GM18873 (cell line): ENCODE data around the gene MEIS3.
"Not testable (repeated sequence)": the region's sequence is repeated elsewhere in the genome, so short reads cannot be mapped to it uniquely, and the experiment has no call there.

ENCODE experiments used
- ATAC-seq: cut with Tn5 transposase; IDR thresholded peaks from one replicate; pipeline ENCODE4 v1.9.1; 2021; ENCODE audit warnings: mild to moderate bottlenecking, moderate library complexity, moderate number of reproducible peaks; ENCODE audit not compliant: unreplicated experiment, low FRiP score

Gene MEIS3

GRCh38 chr19:47372603-47373002 is 46.7 kb downstream of the MEIS3 start:
- no peak for ATAC-seq

DNA sequence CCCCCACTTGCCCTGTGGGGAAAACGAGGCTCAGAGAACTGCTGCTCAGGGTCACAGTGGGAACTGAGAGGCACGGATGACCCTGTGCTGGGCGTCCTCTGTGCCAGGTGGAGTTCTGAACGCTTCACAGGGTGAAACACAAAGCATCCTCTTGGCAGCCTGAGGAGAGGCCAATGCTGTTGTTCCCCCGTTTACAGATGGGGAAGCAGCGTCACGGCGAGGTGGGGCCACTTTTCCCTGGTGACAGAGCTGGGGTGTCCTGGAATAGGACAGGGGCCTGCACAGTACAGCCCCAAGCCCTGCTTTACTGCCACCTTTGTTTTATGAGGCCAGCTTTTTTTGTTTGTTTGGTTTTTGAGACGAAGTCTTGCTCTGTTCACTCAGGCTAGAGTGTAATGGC is 48.1 kb downstream of the MEIS3 start:
- no peak for ATAC-seq

DNA sequence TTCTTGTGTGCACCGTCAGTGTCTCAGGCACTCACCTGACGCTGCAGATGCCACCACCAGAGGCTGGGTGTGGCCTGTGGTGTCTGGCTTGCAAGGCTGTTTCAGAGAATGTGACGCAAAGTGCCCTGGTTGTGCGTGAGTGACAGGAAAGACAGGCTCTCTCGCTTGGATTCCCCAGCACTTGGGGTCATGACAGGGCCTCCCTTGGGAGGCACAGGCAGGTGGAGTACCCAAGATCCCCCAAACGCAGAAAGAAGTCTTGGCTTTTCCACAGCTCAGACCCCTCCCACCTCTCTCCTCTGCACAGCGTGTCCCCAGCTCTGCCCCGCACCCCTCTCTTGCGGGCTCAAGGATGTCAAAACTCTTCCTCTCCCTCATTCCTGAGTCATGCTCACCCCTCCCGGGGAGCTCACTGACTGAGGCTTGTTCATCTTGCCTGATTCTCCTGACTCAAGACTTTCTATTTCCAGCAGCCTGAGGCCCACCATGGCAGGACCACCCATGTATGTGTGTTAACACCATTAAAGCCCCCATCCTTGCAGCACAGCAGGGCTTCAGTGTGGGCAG is 49.2 kb downstream of the MEIS3 start:
- no peak for ATAC-seq

DNA sequence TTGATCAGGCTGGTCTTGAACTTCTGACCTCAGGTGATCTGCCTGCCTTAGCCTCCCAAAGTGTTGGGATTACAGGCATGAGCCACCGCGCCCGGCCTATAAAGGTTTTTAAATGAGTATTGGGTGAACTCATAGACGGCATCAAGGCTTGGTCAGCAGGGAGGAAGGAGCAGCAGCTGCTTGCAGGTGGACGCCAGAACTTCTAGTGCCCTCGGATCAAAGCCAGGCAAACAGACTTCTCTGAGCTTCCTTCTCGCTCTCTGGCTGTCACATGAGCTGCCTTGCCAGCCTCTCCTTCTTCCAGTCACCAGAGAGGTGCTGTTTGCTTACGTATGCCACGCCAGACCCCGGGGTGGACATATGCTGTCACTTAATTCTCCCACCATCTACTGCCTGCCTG is 53.9 kb downstream of the MEIS3 start:
- not testable (repeated sequence) for ATAC-seq

DNA sequence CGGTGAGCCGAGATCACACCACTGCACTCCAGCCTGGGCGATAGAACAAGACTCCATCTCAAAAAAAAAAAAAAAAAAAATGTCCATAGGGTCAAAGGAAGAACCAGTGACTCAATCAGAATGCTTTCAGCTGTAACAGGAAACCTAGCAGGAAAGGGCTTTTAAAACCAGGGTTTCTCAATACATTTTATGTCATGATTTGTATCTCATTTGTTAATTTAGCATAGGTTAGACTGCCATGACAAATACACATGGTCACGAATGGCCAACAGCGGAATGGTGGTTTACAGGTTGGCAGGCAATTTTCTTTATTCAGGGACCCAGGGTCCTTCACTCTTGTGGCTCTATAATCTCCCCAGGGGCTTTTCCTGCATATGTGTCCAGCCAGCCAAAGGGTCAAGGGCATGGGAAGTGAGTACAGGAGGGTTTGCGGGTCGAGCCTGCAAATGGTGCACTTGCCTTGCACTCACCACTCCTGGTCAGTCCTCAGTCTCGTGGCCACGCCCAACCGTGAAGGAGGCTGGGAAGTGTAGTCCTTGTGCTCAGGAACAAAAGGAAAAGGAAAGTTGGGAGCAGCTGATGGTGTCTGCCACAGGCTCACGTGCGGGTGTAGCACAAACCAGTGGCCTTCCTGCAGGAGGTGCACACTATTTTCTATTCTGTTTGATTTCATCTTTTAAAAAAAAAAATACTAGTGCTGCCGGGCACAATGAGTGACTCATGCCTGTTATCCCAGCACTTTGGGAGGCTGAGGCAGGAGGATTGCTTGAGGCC is 55.4 kb downstream of the MEIS3 start:
- no peak for ATAC-seq

DNA sequence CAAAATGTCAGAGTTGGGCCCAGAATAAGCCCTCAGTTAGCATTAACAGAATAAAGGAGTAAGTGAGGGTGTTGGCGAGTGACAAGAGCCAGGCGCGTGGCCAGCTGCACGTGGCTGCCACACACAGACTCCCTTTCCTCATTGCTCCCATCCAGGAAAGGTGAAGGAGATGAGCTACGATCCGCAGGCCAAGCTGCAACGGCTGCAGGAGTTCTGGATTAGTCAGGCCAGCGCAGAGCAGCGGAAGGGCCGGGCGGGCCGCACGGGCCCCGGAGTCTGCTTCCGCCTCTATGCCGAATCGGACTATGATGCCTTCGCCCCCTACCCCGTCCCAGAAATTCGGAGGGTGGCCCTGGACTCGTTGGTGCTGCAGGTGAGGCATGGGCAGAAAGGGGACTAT is 57.0 kb downstream of the MEIS3 start:
- ATAC-seq = no peak

GRCh38 chr19:47358936-47359335 is 60.4 kb downstream of the MEIS3 start:
- ATAC-seq = no peak

DNA sequence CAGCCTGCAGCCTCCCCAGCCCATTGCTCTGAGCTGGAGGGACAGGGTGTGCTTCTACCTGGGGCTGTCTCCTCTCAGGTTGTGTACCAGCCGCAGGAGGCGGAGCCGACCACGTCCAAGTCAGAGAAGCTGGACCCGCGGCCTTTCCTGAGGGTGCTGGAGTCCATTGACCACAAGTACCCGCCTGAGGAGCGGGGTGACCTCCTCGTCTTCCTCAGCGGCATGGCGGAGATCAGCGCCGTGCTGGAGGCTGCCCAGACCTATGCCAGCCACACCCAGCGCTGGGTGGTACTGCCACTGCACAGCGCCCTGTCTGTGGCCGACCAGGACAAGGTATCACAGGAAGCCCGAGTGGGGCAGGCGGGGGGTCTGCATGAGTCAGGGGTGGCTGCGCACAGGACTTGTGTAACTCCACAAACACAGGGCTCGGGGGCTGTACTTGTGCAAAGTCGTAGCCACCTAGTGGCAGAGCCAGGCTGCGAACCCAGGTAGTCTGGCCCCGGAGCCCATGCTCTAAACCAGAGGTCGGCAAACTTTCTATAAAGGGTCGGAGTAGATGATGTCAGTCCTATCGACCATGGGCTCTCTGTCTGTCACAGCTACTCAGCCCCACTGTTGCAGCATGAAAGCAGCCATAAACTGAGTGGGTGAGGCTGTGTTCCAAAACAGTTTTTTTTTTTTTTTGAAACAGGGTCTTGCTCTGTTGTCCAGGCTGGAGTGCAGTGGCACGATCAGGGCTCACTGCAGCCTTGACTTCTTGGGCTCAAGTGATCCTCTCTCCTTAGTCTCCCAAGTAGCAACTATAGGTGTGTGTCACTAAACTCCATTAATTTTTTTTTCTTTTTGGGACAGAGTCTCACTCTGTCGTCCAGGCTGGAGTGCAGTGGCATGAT is 61.3 kb downstream of the MEIS3 start:
- ATAC-seq = no peak

- ATAC-seq = no peak
Measured at GRCh38 chr19:47356900-47357299, 62.4 kb downstream of the MEIS3 start.

DNA sequence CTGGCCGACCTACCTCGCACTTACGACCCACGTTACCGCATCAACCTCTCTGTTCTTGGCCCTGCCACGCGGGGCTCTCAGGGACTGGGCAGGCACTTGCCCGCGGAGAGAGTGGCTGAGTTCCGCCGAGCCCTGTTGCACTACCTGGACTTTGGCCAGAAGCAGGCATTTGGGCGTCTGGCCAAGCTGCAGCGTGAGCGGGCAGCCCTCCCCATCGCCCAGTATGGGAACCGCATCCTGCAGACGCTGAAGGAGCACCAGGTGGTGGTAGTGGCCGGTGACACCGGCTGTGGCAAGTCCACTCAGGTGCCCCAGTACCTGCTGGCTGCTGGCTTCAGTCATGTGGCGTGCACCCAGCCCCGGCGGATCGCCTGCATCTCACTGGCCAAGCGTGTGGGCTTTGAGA is 66.0 kb downstream of the MEIS3 start:
- no peak for ATAC-seq
